Effector memory CD4-positive, alpha-beta T cell (primary cell): ENCODE data around the gene SCFD1.
"Not testable (repeated sequence)": the region's sequence is repeated elsewhere in the genome, so short reads cannot be mapped to it uniquely, and the experiment has no call there.

Experiments
- DNase-seq, 3 donors: peaks; one replicate each; pipeline ENCODE4 v3.0.0-alpha.2; 2020
- H3K27ac ChIP-seq: 2 replicates; pipeline ENCODE4 v1.7.0; 2013; ENCODE audit warnings: mild to moderate bottlenecking, low read length, moderate library complexity; ENCODE audit not compliant: insufficient read depth, poor library complexity, severe bottlenecking
- H3K27me3 ChIP-seq: replicated peaks from 2 replicates; pipeline ENCODE4 v1.7.0; 2013; ENCODE audit warnings: mild to moderate bottlenecking, low read length; ENCODE audit not compliant: insufficient read depth, control insufficient read depth, poor library complexity, severe bottlenecking
- H3K36me3 ChIP-seq: 2 replicates; pipeline ENCODE4 v1.7.0; 2013; ENCODE audit warnings: mild to moderate bottlenecking, low read length, moderate library complexity; ENCODE audit not compliant: control insufficient read depth, insufficient read depth
- H3K4me1 ChIP-seq: 2 replicates; pipeline ENCODE4 v1.7.0; 2013; ENCODE audit warnings: low read length, mild to moderate bottlenecking; ENCODE audit not compliant: control insufficient read depth, insufficient read depth, poor library complexity, severe bottlenecking
- H3K4me3 ChIP-seq: 2 replicates; pipeline ENCODE4 v1.7.0; 2013; ENCODE audit warnings: low read length, low read depth, mild to moderate bottlenecking; ENCODE audit not compliant: insufficient read depth, poor library complexity, severe bottlenecking
- H3K9me3 ChIP-seq: 2 replicates; pipeline ENCODE4 v1.7.0; 2013; ENCODE audit warnings: mild to moderate bottlenecking, low read length, moderate library complexity; ENCODE audit not compliant: control insufficient read depth

Gene SCFD1

DNA sequence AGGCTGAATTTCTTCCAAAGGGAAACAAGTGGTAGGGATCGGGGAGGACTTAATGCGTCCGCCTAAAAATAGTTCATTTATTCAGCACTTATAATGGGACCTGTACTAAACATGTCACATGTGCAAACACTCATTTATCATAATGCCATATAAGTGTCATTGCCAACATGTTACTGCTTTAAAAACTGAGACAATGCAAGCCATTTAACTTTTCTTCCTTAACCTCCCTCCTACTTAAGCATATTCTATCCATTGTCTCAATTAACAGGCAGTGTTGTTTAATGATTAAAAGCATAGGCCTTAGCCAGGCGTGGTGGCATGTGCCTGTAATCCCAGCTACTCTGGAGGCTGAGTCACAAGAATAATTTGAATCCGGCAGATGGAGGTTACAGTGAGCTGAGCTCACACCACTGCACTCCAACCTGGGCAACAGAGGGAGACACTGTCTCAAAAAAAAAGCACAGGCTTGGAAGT lies 13.5 kb upstream of the SCFD1 start:
- no peak overlapping the region for H3K27ac ChIP-seq
- H3K4me3 ChIP-seq = no peak overlapping the region
- DNase-seq = no peak
- H3K27me3 ChIP-seq = no peaks in the 10 kb centered on the region
- no peaks in the 10 kb centered on the region for H3K4me1 ChIP-seq
- no peaks in the 10 kb centered on the region for H3K9me3 ChIP-seq
- H3K36me3 ChIP-seq = peaks cover 2% of the 10 kb centered on the region

DNA sequence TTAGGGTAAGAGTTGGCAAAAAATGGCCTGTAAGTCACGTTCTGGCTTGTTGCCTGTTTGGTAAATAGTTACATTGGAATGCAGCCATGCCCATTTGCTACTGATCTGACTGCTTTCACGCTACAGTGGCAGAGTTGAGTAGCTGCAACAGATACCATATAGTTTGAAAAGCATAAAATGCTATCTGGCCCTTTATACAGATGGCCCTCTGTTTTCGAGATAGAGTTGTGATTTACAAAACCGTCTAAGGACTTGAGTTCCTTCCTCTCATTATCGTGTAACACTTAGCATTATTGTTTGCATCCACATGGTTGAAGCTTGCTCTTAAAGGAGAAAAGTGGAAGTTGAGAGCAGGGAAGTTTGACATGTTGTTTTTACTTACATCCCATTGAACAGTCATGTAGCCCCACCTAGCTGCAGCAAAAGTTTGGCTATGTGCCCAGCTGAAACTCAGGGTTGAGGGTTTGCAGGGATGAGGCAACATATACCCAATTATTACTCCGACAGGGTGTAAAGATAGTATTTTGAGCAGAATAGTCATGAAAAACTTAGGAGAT lies 11.3 kb upstream of the SCFD1 start:
- Histone ChIP-seq H3K9me3 (no peaks in the 10 kb centered on the region), H3K27ac (no peak overlapping the region), H3K4me3 (no peak overlapping the region), H3K4me1 (no peaks in the 10 kb centered on the region), H3K27me3 (no peaks in the 10 kb centered on the region), H3K36me3 (no peaks in the 10 kb centered on the region)
- no peak for DNase-seq

DNA sequence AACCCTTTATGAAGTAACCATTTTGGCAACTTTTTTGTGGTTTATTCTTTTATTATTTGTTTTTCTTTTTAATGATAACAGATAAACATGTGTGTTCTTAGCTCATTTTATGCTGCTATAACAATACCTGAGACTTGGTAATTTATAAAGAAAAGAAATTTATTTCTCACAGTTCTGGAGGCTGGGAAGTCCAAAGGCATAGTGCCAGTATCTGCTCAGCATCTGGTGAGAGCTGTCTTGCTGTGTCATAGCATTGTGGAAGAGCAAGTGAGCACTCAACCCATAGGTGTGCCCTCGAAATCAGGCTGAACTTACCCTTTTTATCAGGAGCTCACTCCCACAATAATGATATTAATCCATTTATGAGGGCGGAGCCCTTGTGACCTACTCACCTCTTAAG lies 8.0 kb upstream of the SCFD1 start:
- H3K4me3 ChIP-seq = no peak overlapping the region

DNA sequence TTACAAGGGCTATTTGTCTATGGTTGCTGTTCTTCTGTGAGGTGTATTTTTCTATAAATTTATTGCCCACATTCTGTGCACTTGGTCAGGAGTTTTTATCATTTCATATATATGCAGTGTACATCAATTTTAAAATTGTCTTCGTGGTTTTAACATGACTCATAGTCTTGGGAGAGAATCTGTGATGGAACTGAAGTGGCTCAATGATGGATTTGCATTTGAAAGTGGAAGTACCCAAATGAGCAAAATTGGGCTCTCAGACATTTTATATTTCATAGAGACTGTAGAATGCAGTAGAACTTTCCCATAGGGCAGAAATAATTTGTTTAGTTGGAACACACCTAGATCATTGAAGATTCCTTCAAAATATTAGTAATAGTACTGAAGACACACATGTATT lies 1.9 kb upstream of the SCFD1 start:
- Histone ChIP-seq H3K27ac (no peak overlapping the region), H3K36me3 (no peaks in the 10 kb centered on the region), H3K27me3 (no peaks in the 10 kb centered on the region), H3K4me3 (no peak overlapping the region), H3K4me1 (peaks cover 5% of the 10 kb centered on the region), H3K9me3 (no peaks in the 10 kb centered on the region)
- DNase-seq = no peak

More for the DNA sequence above, 8.0 kb upstream of the SCFD1 start:
- no peaks in the 10 kb centered on the region for H3K9me3 ChIP-seq
- H3K36me3 ChIP-seq = no peaks in the 10 kb centered on the region
- no peaks in the 10 kb centered on the region for H3K4me1 ChIP-seq
- no peak overlapping the region for H3K27ac ChIP-seq
- DNase-seq = no peak
- no peaks in the 10 kb centered on the region for H3K27me3 ChIP-seq

DNA sequence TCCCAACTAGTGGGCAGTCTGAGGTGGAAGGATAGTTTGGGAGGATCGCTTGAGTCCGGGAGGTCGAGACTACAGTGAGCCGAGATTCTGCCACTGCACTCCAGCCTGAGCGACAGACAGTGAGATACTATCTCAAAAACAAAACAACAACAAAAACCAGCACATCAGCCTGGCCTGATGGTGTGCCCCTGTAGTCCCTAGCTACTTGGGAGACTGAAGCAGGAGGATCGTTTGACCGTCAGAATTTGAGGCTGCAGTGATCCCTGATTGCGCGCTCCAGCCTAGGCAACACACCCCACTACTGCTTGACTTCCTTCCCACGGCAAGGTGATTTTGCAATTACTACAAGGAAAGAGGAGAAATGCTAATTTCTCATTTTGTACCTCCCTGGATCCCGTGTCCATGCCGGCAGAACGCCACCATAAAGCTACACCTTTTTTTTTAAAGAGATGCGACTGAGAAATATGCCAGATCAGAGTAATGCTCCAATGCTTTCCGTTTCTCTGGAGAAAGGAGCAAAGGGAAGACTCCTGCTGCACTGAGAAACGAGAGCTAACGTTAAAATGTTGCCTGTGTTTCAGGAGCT lies 672 bp upstream of the SCFD1 start:
- H3K4me3 ChIP-seq = peak overlapping the region; percentile 85
- no peaks in the 10 kb centered on the region for H3K27me3 ChIP-seq
- H3K36me3 ChIP-seq = no peaks in the 10 kb centered on the region
- peaks cover 5% of the 10 kb centered on the region for H3K4me1 ChIP-seq
- DNase-seq = peak in 1 of 3 donors; percentile 0
- H3K27ac ChIP-seq = peak overlapping the region; percentile 74
- H3K9me3 ChIP-seq = no peaks in the 10 kb centered on the region

DNA sequence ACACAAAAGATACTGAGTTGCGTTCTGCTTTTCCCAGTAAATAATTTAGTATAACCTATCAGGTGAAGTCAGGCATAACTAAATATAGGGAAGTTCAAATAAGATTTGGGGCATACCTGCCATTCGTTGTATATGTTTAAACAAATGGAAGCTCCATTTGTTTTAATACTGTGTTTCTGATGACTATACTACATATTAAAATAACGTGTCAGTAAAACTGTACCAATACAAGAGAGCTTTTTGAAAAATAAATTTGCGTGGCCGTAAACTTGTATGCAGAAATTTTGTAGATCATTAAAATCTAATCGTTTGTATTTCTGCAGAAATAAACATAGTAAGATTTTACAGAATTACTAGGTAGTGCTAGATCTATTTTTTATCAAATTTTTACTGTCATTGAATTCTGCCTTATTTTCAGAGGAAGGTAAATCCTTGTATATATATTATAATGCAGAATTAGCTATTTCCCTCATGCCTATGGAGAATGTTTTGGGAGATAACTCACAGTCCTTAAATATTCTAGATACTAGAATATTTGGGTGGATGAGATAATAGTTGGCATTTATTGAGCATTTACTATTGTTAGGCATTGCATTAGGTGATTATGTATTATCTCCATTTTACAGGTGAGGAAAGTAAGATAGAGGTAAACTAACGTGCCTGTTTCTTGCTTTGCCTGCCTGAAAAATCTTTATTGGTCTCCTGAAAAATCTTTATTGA lies 1.5 kb downstream of the SCFD1 start:
- Histone ChIP-seq H3K4me1 (peaks cover 5% of the 10 kb centered on the region), H3K36me3 (no peaks in the 10 kb centered on the region), H3K4me3 (no peak overlapping the region), H3K27me3 (no peaks in the 10 kb centered on the region), H3K9me3 (no peaks in the 10 kb centered on the region), H3K27ac (no peak overlapping the region)
- no peak for DNase-seq

DNA sequence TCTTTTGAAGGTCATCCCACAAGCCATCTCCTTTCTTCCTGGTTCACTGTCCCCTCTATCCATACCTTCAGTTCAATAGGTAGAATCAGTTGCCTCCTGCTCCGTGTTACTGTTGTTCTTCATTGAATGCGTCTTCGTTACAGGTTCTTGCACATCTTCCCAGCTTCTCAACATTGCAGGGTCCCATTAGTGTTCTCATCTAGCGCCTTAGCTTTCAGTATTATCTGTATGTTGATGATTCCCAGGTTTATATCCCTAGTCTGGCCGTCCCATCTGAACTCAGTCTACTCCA lies 2.0 kb downstream of the SCFD1 start:
- Histone ChIP-seq H3K4me1 (peaks cover 5% of the 10 kb centered on the region), H3K9me3 (no peaks in the 10 kb centered on the region), H3K4me3 (no peak overlapping the region), H3K27ac (no peak overlapping the region), H3K27me3 (no peaks in the 10 kb centered on the region), H3K36me3 (no peaks in the 10 kb centered on the region)
- no peak for DNase-seq

DNA sequence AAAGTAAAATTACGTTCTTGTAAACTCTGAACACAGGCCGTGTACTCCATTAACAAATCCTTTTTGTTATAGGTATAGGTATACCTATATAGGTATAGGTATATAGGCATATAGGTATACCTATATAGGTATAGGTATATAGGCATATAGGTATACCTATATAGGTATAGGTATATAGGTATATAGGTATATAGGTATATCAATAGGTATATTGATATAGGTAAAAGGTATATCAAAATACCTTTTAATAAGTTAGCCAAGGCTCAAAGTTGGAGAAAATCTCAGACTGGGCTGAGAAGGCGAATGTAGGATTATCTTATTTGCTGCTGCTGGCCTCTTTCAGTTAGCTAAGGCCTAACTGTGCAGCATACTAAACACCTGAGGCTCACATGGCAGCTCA lies 3.4 kb downstream of the SCFD1 start:
- Histone ChIP-seq H3K4me3 (no peak overlapping the region), H3K27me3 (no peaks in the 10 kb centered on the region), H3K36me3 (peaks cover 1% of the 10 kb centered on the region), H3K27ac (no peak overlapping the region), H3K9me3 (no peaks in the 10 kb centered on the region), H3K4me1 (peaks cover 5% of the 10 kb centered on the region)
- no peak for DNase-seq

DNA sequence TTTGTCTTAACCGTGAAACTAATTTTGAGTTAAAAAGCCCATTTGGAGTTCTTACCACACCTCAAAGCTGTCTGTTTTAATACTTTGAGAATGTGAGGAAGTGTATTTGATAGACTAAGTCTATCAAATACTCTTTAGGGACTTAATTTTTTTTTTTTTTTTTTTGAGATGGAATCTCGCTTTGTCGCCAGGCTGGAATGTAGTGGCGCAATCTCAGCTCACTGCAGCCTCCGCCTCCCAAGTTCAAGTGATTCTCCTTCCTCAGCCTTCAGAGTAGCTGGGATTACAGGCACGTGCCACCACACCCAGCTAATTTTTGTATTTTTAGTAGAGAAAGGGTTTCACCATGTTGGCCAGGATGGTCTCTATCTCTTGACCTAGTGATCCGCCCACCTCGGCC lies 7.3 kb downstream of the SCFD1 start:
- DNase-seq, H3K27me3 ChIP-seq, H3K4me3 ChIP-seq, H3K27ac ChIP-seq, H3K4me1 ChIP-seq, H3K36me3 ChIP-seq, H3K9me3 ChIP-seq: not testable (repeated sequence)

DNA sequence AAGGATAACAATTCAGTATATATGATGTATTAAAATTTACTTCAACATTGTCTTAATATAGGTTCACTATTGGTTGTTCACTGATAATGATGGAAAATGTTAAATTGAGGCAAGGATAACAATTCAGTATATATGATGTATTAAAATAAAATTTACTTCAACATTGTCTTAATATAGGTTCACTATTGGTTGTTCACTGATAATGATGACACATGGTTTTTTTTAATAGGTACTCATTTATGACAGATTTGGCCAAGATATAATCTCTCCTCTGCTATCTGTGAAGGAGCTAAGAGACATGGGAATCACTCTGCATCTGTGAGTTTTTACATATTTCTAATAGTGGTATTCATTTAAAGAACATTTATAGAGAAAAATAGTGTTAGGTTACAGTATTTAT lies 8.1 kb downstream of the SCFD1 start:
- Histone ChIP-seq H3K4me1 (no peaks in the 10 kb centered on the region), H3K27ac (no peak overlapping the region), H3K27me3 (no peaks in the 10 kb centered on the region), H3K9me3 (no peaks in the 10 kb centered on the region), H3K36me3 (peaks cover 15% of the 10 kb centered on the region), H3K4me3 (no peak overlapping the region)
- no peak for DNase-seq
